ENCODE measurements around the gene FHOD3.

FHOD3 gene

GRCh38 chr18:36295214-36295613 lies 2.3 kb upstream of the FHOD3 start:
- Histone ChIP-seq H3K27ac (ENCODE audit: insufficient read depth in 1 of 2, low read depth in 1 of 2, low read length in 2 of 2, poor library complexity in 1 of 2, severe bottlenecking in 2 of 2) (no peak overlapping the region), H3K4me3 (ENCODE audit: control insufficient read depth in 1 of 7, extremely low read depth in 1 of 7, insufficient read depth in 4 of 7, low read depth in 2 of 7, low read length in 6 of 7) (no peak overlapping the region), H3K27me3 (replicated peaks in 2 of 5; ENCODE audit: control insufficient read depth in 4 of 5, insufficient read depth in 5 of 5, low read length in 4 of 5) (peaks cover 14 to 72% (median 30%) of the 10 kb centered on the region in 5 experiments), H3K4me1 (ENCODE audit: control extremely low read depth in 1 of 4, control insufficient read depth in 4 of 4, insufficient read depth in 4 of 4, low read length in 3 of 4) (peaks cover 0 to 18% (median 12%) of the 10 kb centered on the region in 4 experiments), H3K9me3 (ENCODE audit: control extremely low read depth in 1 of 5, control insufficient read depth in 4 of 5, insufficient read depth in 2 of 5, low read depth in 1 of 5, low read length in 4 of 5) (peaks cover 0 to 11% (median 6%) of the 10 kb centered on the region in 5 experiments), H3K36me3 (ENCODE audit: control insufficient read depth in 4 of 4, insufficient read depth in 4 of 4, low read length in 3 of 4) (no peaks in the 10 kb centered on the region)
- POLR2A ChIA-PET, result interaction anchor here (0.5 to 0.6 kb wide), 2 partner anchors 11 to 37 kb away, joined by 3 to 4 read pairs; no protein-coding TSS in a partner anchor
- DNase-seq, result no peak
- CTCF ChIA-PET, result interaction anchor here (0.6 to 1.8 kb wide), 2 partner anchors 9 to 272 kb away, joined by 3 to 4 read pairs; no protein-coding TSS in a partner anchor
- no CpG with 5 or more reads among the region's 1 CpG for WGBS (ENCODE audit: insufficient coverage)

- no peaks in the 10 kb centered on the region for H3K36me3 ChIP-seq (ENCODE audit: control insufficient read depth in 4 of 4, insufficient read depth in 4 of 4, low read length in 3 of 4)
- peaks cover 0 to 11% (median 6%) of the 10 kb centered on the region in 5 experiments for H3K9me3 ChIP-seq (ENCODE audit: control extremely low read depth in 1 of 5, control insufficient read depth in 4 of 5, insufficient read depth in 2 of 5, low read depth in 1 of 5, low read length in 4 of 5)
- 35% methylated on average over 12 of the region's 21 CpGs for WGBS (ENCODE audit: insufficient coverage)
- ChIA-PET POLR2A (no interaction called here), CTCF (interaction anchor here (1.0 to 1.8 kb wide), 3 partner anchors 10 to 200 kb away, joined by 3 to 4 read pairs (median 3); no protein-coding TSS in a partner anchor)
- H3K4me3 ChIP-seq (ENCODE audit: control insufficient read depth in 1 of 7, extremely low read depth in 1 of 7, insufficient read depth in 4 of 7, low read depth in 2 of 7, low read length in 6 of 7), result no peak overlapping the region
- H3K27ac ChIP-seq (ENCODE audit: insufficient read depth in 1 of 2, low read depth in 1 of 2, low read length in 2 of 2, poor library complexity in 1 of 2, severe bottlenecking in 2 of 2), result no peak overlapping the region
- H3K27me3 ChIP-seq (replicated peaks in 2 of 5; ENCODE audit: control insufficient read depth in 4 of 5, insufficient read depth in 5 of 5, low read length in 4 of 5), result peaks cover 14 to 78% (median 36%) of the 10 kb centered on the region in 5 experiments
- H3K4me1 ChIP-seq (ENCODE audit: control extremely low read depth in 1 of 4, control insufficient read depth in 4 of 4, insufficient read depth in 4 of 4, low read length in 3 of 4), result peaks cover 0 to 18% (median 12%) of the 10 kb centered on the region in 4 experiments
- peak in 1 of 3 donors; percentile 2 for DNase-seq
Observed at GRCh38 chr18:36295880-36296301, 1.6 kb upstream of the FHOD3 start.

GRCh38 chr18:36296650-36297416 lies 680 bp upstream of the FHOD3 start:
- H3K36me3 ChIP-seq (ENCODE audit: control insufficient read depth in 4 of 4, insufficient read depth in 4 of 4, low read length in 3 of 4), result no peaks in the 10 kb centered on the region
- ChIA-PET POLR2A (no interaction called here), CTCF (interaction anchor here (1.0 kb wide), 2 partner anchors 13 to 201 kb away, joined by 3 read pairs; no protein-coding TSS in a partner anchor)
- H3K4me3 ChIP-seq (ENCODE audit: control insufficient read depth in 1 of 7, extremely low read depth in 1 of 7, insufficient read depth in 4 of 7, low read depth in 2 of 7, low read length in 6 of 7), result peak overlapping the region in 5 of 7 experiments; percentile 20 to 70 (median 58)
- H3K4me1 ChIP-seq (ENCODE audit: control extremely low read depth in 1 of 4, control insufficient read depth in 4 of 4, insufficient read depth in 4 of 4, low read length in 3 of 4), result peaks cover 0 to 18% (median 12%) of the 10 kb centered on the region in 4 experiments
- peaks cover 0 to 11% (median 6%) of the 10 kb centered on the region in 5 experiments for H3K9me3 ChIP-seq (ENCODE audit: control extremely low read depth in 1 of 5, control insufficient read depth in 4 of 5, insufficient read depth in 2 of 5, low read depth in 1 of 5, low read length in 4 of 5)
- WGBS (ENCODE audit: insufficient coverage), result under 1% methylated on average over 24 of the region's 47 CpGs
- DNase-seq, result peak; percentile 52 to 56 (median 53)
- H3K27me3 ChIP-seq (replicated peaks in 2 of 5; ENCODE audit: control insufficient read depth in 4 of 5, insufficient read depth in 5 of 5, low read length in 4 of 5), result peaks cover 14 to 85% (median 43%) of the 10 kb centered on the region in 5 experiments
- H3K27ac ChIP-seq (ENCODE audit: insufficient read depth in 1 of 2, low read depth in 1 of 2, low read length in 2 of 2, poor library complexity in 1 of 2, severe bottlenecking in 2 of 2), result no peak overlapping the region

- ChIA-PET POLR2A (no interaction called here), CTCF (interaction anchor here (1.5 kb wide), 1 partner anchor 281 kb away, joined by 4 read pairs; no protein-coding TSS in a partner anchor)
- peaks cover 14 to 90% (median 54%) of the 10 kb centered on the region in 5 experiments for H3K27me3 ChIP-seq (replicated peaks in 2 of 5; ENCODE audit: control insufficient read depth in 4 of 5, insufficient read depth in 5 of 5, low read length in 4 of 5)
- peaks cover 0 to 10% (median 6%) of the 10 kb centered on the region in 5 experiments for H3K9me3 ChIP-seq (ENCODE audit: control extremely low read depth in 1 of 5, control insufficient read depth in 4 of 5, insufficient read depth in 2 of 5, low read depth in 1 of 5, low read length in 4 of 5)
- H3K27ac ChIP-seq (ENCODE audit: insufficient read depth in 1 of 2, low read depth in 1 of 2, low read length in 2 of 2, poor library complexity in 1 of 2, severe bottlenecking in 2 of 2), result no peak overlapping the region
- peak overlapping the region in 5 of 7 experiments; percentile 20 to 70 (median 58) for H3K4me3 ChIP-seq (ENCODE audit: control insufficient read depth in 1 of 7, extremely low read depth in 1 of 7, insufficient read depth in 4 of 7, low read depth in 2 of 7, low read length in 6 of 7)
- peak; percentile 3 to 35 (median 22) for DNase-seq
- H3K4me1 ChIP-seq (ENCODE audit: control extremely low read depth in 1 of 4, control insufficient read depth in 4 of 4, insufficient read depth in 4 of 4, low read length in 3 of 4), result peaks cover 0 to 18% (median 12%) of the 10 kb centered on the region in 4 experiments
- H3K36me3 ChIP-seq (ENCODE audit: control insufficient read depth in 4 of 4, insufficient read depth in 4 of 4, low read length in 3 of 4), result no peaks in the 10 kb centered on the region
- WGBS (ENCODE audit: insufficient coverage), result under 1% methylated on average over 34 of the region's 67 CpGs
Observed at GRCh38 chr18:36298126-36298741, 721 bp downstream of the FHOD3 start.

- Histone ChIP-seq H3K36me3 (ENCODE audit: control insufficient read depth in 4 of 4, insufficient read depth in 4 of 4, low read length in 3 of 4) (no peaks in the 10 kb centered on the region), H3K4me3 (ENCODE audit: control insufficient read depth in 1 of 7, extremely low read depth in 1 of 7, insufficient read depth in 4 of 7, low read depth in 2 of 7, low read length in 6 of 7) (no peak overlapping the region), H3K27ac (ENCODE audit: insufficient read depth in 1 of 2, low read depth in 1 of 2, low read length in 2 of 2, poor library complexity in 1 of 2, severe bottlenecking in 2 of 2) (no peak overlapping the region), H3K27me3 (replicated peaks in 2 of 5; ENCODE audit: control insufficient read depth in 4 of 5, insufficient read depth in 5 of 5, low read length in 4 of 5) (peaks cover 10 to 93% (median 51%) of the 10 kb centered on the region in 5 experiments), H3K4me1 (ENCODE audit: control extremely low read depth in 1 of 4, control insufficient read depth in 4 of 4, insufficient read depth in 4 of 4, low read length in 3 of 4) (peaks cover 0 to 18% (median 12%) of the 10 kb centered on the region in 4 experiments), H3K9me3 (ENCODE audit: control extremely low read depth in 1 of 5, control insufficient read depth in 4 of 5, insufficient read depth in 2 of 5, low read depth in 1 of 5, low read length in 4 of 5) (peaks cover 0 to 10% (median 6%) of the 10 kb centered on the region in 5 experiments)
- no peak for DNase-seq
- CTCF ChIA-PET, result no interaction called here
- WGBS (ENCODE audit: insufficient coverage), result 92% methylated on average over 6 of the region's 6 CpGs
- POLR2A ChIA-PET, result no interaction called here
Observed at GRCh38 chr18:36299015-36299414, 1.5 kb downstream of the FHOD3 start.

GRCh38 chr18:36300211-36300610 lies 2.7 kb downstream of the FHOD3 start:
- ChIA-PET POLR2A (no interaction called here), CTCF (interaction anchor here (0.6 kb wide), 1 partner anchor 42 kb away, joined by 3 read pairs; no protein-coding TSS in a partner anchor)
- H3K36me3 ChIP-seq (ENCODE audit: control insufficient read depth in 4 of 4, insufficient read depth in 4 of 4, low read length in 3 of 4), result no peaks in the 10 kb centered on the region

More at GRCh38 chr18:36300211-36300610, 2.7 kb downstream of the FHOD3 start:
- H3K4me1 ChIP-seq (ENCODE audit: control extremely low read depth in 1 of 4, control insufficient read depth in 4 of 4, insufficient read depth in 4 of 4, low read length in 3 of 4), result peaks cover 0 to 18% (median 12%) of the 10 kb centered on the region in 4 experiments
- H3K9me3 ChIP-seq (ENCODE audit: control extremely low read depth in 1 of 5, control insufficient read depth in 4 of 5, insufficient read depth in 2 of 5, low read depth in 1 of 5, low read length in 4 of 5), result peaks cover 0 to 10% (median 6%) of the 10 kb centered on the region in 5 experiments
- no peak overlapping the region for H3K27ac ChIP-seq (ENCODE audit: insufficient read depth in 1 of 2, low read depth in 1 of 2, low read length in 2 of 2, poor library complexity in 1 of 2, severe bottlenecking in 2 of 2)
- H3K27me3 ChIP-seq (replicated peaks in 2 of 5; ENCODE audit: control insufficient read depth in 4 of 5, insufficient read depth in 5 of 5, low read length in 4 of 5), result peaks cover 4 to 91% (median 47%) of the 10 kb centered on the region in 5 experiments
- no peak overlapping the region for H3K4me3 ChIP-seq (ENCODE audit: control insufficient read depth in 1 of 7, extremely low read depth in 1 of 7, insufficient read depth in 4 of 7, low read depth in 2 of 7, low read length in 6 of 7)
- DNase-seq, result no peak
- WGBS (ENCODE audit: insufficient coverage), result 97% methylated on average over 4 of the region's 6 CpGs

All from common myeloid progenitor, CD34-positive (primary cell).